GM12878 (cell line): ENCODE data around the gene POU4F3. TPM values are rescaled to one million over a fixed set of nuclear protein-coding genes. Genes with fewer than 3 reads are reported as not detected.

ENCODE experiments used
- ATAC-seq: fragments of 200-7000 bp; cut with Tn5 transposase; 3 replicates; pipeline ENCODE4 v1.9.1; 2020; ENCODE audit warnings: mild to moderate bottlenecking, moderate library complexity
- BruUV-seq: library from RNA; stranded (reverse); fragments of 400-500 nt; replicated peaks from 2 replicates; lab custom pipeline; 2021; lab: Mats Ljungman, UMichigan
- CTCF ChIA-PET: fragments of 300-600 bp; sonication (Branson Sonifier 250); formaldehyde crosslinking; extraction: SDS; loops from one replicate; lab custom pipeline; 2021; ENCODE audit warnings: inconsistent platforms; lab: Yijun Ruan, JAX
- POLR2A ChIA-PET: fragments of 350-600 bp; formaldehyde crosslinking; extraction: SDS; loops from one replicate; lab custom pipeline; 2021; ENCODE audit warnings: inconsistent platforms; lab: Charles Lee
- RAD21 ChIA-PET: fragments of 300-600 bp; sonication (Branson Sonifier 250); formaldehyde crosslinking; loops from one replicate; lab custom pipeline; 2023; ENCODE audit warnings: antibody characterized with exemption; ENCODE audit not compliant: unreplicated experiment; lab: Charles Lee
- SMC1A ChIA-PET: fragments of 300-600 bp; sonication (Branson Sonifier 250); formaldehyde crosslinking; loops from one replicate; lab custom pipeline; 2023; ENCODE audit not compliant: unreplicated experiment, uncharacterized antibody; lab: Charles Lee
- DNase-seq: peaks from one replicate; pipeline ENCODE4 v3.0.0-alpha.2; 2011; ENCODE audit warnings: low read depth, low spot score
- FAIRE-seq: peaks from 3 replicates; lab custom pipeline; 2011; peaks lifted over from hg19 to GRCh38; lab: Jason Lieb, UNC
- H2AFZ ChIP-seq: 2 replicates; pipeline ENCODE4 v1.6.0; 2011; ENCODE audit warnings: low read depth, low read length, control low read depth; ENCODE audit not compliant: control insufficient read depth
- H3K27ac ChIP-seq: 2 replicates; pipeline ENCODE4 v1.5.1; 2011; ENCODE audit warnings: control low read depth; ENCODE audit not compliant: control insufficient read depth, insufficient read depth
- H3K27me3 ChIP-seq, 2 experiments: replicated peaks in 1 of 2; 2 replicates each; pipeline versions ENCODE4 v1.6.0 to v1.6.1; 2011; ENCODE audit warnings: low read length in 1 of 2; ENCODE audit not compliant: control insufficient read depth in 2 of 2, insufficient read depth in 2 of 2
- H3K36me3 ChIP-seq, 2 experiments: 2 replicates each; pipeline ENCODE4 v1.5.1; 2011; ENCODE audit warnings: low read length in 1 of 2; ENCODE audit not compliant: control insufficient read depth in 2 of 2, insufficient read depth in 2 of 2
- H3K4me1 ChIP-seq: 2 replicates; pipeline ENCODE4 v1.6.1; 2011; ENCODE audit warnings: mild to moderate bottlenecking, low read length, moderate library complexity, mixed read lengths; ENCODE audit not compliant: control insufficient read depth, insufficient read depth
- H3K4me2 ChIP-seq: 2 replicates; pipeline ENCODE4 v1.6.0; 2011; ENCODE audit warnings: control low read depth; ENCODE audit not compliant: control insufficient read depth, insufficient read depth
- H3K4me3 ChIP-seq: fragments of 200-600 bp; sonication (generic); 2 replicates; pipeline ENCODE4 v1.5.1; 2016
- H3K79me2 ChIP-seq: 2 replicates; pipeline ENCODE4 v1.6.0; 2011; ENCODE audit warnings: low read length; ENCODE audit not compliant: control insufficient read depth, insufficient read depth
- H3K9ac ChIP-seq: 2 replicates; pipeline ENCODE4 v1.8.0; 2011; ENCODE audit warnings: low read length, control low read depth, mixed read lengths; ENCODE audit not compliant: control insufficient read depth, insufficient read depth
- H3K9me3 ChIP-seq: replicated peaks from 3 replicates; pipeline ENCODE4 v1.5.1; 2011; ENCODE audit warnings: mild to moderate bottlenecking, low read length; ENCODE audit not compliant: control insufficient read depth, insufficient read depth
- H4K20me1 ChIP-seq: 2 replicates; pipeline ENCODE4 v1.6.0; 2011; ENCODE audit not compliant: control insufficient read depth, insufficient read depth
- BACH1 ChIP-seq: fragments of 450-650 bp; IDR thresholded peaks from 2 replicates; pipeline ENCODE4 v1.6.1; 2017; ENCODE audit warnings: mild to moderate bottlenecking, borderline replicate concordance
- EED ChIP-seq: sonication (generic); IDR thresholded peaks from 2 replicates; pipeline ENCODE4 v1.6.1; 2016; ENCODE audit warnings: antibody characterized with exemption, low read depth
- FOXM1 ChIP-seq: IDR thresholded peaks from 2 replicates; pipeline ENCODE4 v1.6.1; 2012; ENCODE audit warnings: low read depth, mild to moderate bottlenecking, inconsistent platforms, low read length, moderate library complexity
- KAT2A ChIP-seq: conservative IDR thresholded peaks from 2 replicates; pipeline ENCODE4 v1.6.1; 2011; ENCODE audit warnings: low read depth, low read length; ENCODE audit not compliant: control insufficient read depth
- KLF5 ChIP-seq: fragments of 450-650 bp; IDR thresholded peaks from 2 replicates; pipeline ENCODE4 v1.6.1; 2014; ENCODE audit warnings: mild to moderate bottlenecking; ENCODE audit not compliant: partially characterized antibody
- MEF2B ChIP-seq: fragments of 450-650 bp; IDR thresholded peaks from 2 replicates; pipeline ENCODE4 v1.6.1; 2018; ENCODE audit warnings: mild to moderate bottlenecking, moderate library complexity; ENCODE audit not compliant: partially characterized antibody, poor library complexity, severe bottlenecking
- PAX8 ChIP-seq: fragments of 450-650 bp; IDR thresholded peaks from 2 replicates; pipeline ENCODE4 v1.6.1; 2017; ENCODE audit warnings: mild to moderate bottlenecking, moderate library complexity
- SIN3A ChIP-seq: IDR thresholded peaks from 2 replicates; pipeline ENCODE4 v1.6.1; 2012; ENCODE audit warnings: low read depth, low read length, improper control_type of control experiment
- SPI1 ChIP-seq: IDR thresholded peaks from 2 replicates; pipeline ENCODE4 v1.6.1; 2011; ENCODE audit warnings: low read depth, mild to moderate bottlenecking, low read length, moderate library complexity, borderline replicate concordance; ENCODE audit not compliant: insufficient read depth
- STAT1 ChIP-seq: fragments of 450-650 bp; conservative IDR thresholded peaks from 2 replicates; pipeline ENCODE4 v1.6.1; 2014; ENCODE audit warnings: antibody characterized with exemption, mild to moderate bottlenecking
- YY1 ChIP-seq: IDR thresholded peaks from 2 replicates; pipeline ENCODE4 v1.6.1; 2011; ENCODE audit warnings: low read depth, mild to moderate bottlenecking, low read length
- WGBS: methylation state at CpG from one replicate; pipeline ENCODE4 v1.1.6; 2016; ENCODE audit warnings: low lambda C conversion rate; ENCODE audit not compliant: insufficient replicate concordance, insufficient coverage; ENCODE audit errors: missing lambda C conversion rate; 5-methylcytosine and 5-hydroxymethylcytosine counted together
- in situ Hi-C: fragments of 300-500 bp; cut with MboI; formaldehyde crosslinking; loops from 9 replicates; pipeline ENCODE4 v1.14.3; 2018; ENCODE audit warnings: mixed read lengths
- intact Hi-C: fragments of 100-400 bp; cut with micrococcal nuclease; formaldehyde crosslinking; loops from one replicate; pipeline ENCODE4 v1.14.2; 2022; ENCODE audit not compliant: unreplicated experiment
- polyA plus RNA-seq, 11 experiments: library from polyadenylated mRNA; depleted of rRNA in 4 of 11; unstranded in 6 of 11; stranded (reverse) in 5 of 11; fragments of >200 nt; fragmentation: Nextera tagmentation in 4 of 11; fragmentation: Illumina TruSeq in 1 of 11; extraction: Ambion mirVana in 4 of 11; extraction: Trizol in 1 of 11; gene quantifications; 1 replicate in 1 of 11; 2 replicates in 10 of 11; pipeline versions ENCODE4 v1.2.1 to v1.2.3, GENCODE V29; 2011 to 2016; ENCODE audit warnings: inconsistent platforms in 2 of 11, missing spikeins in 2 of 11, low read depth in 1 of 11
- total RNA-seq, 4 experiments: library from RNA; depleted of rRNA in 3 of 4; stranded (reverse); fragments of >200 nt in 3 of 4; fragmentation: Illumina TruSeq in 1 of 4; extraction: Trizol in 1 of 4; gene quantifications; 2 replicates each; pipeline versions ENCODE4 v1.2.1 to v1.2.3, GENCODE V29; 2013 to 2021
- TF ChIP-seq, protein P1 (sequence below), 3 experiments: IDR thresholded peaks in 2 of 3; conservative IDR thresholded peaks in 1 of 3; 2 replicates each; pipeline ENCODE4 v1.5.1; 2011; ENCODE audit warnings: low read depth in 3 of 3, low read length in 3 of 3, mild to moderate bottlenecking in 3 of 3, control low read depth in 2 of 3, moderate library complexity in 2 of 3, inconsistent platforms in 1 of 3, mixed read lengths in 1 of 3; ENCODE audit not compliant: control insufficient read depth in 2 of 3, insufficient read depth in 1 of 3; ENCODE audit errors: extremely low read depth in 1 of 3
- TF ChIP-seq, protein P2 (sequence below): IDR thresholded peaks from 2 replicates; pipeline ENCODE4 v1.6.1; 2011; ENCODE audit warnings: low read depth, low read length, improper control_type of control experiment, borderline replicate concordance

Gene POU4F3
- total and polyA plus RNA-seq, 10 of the 15 experiments (the other 5 are each of a cell fraction or from before 2014, with no cell fraction given) = 0.03 to 0.19 (median 0.08) TPM; not detected in 5

GRCh38 chr5:146327257-146327870, 11.3 kb upstream of the POU4F3 start (continued):
- no peak for TF ChIP-seq STAT1

DNA sequence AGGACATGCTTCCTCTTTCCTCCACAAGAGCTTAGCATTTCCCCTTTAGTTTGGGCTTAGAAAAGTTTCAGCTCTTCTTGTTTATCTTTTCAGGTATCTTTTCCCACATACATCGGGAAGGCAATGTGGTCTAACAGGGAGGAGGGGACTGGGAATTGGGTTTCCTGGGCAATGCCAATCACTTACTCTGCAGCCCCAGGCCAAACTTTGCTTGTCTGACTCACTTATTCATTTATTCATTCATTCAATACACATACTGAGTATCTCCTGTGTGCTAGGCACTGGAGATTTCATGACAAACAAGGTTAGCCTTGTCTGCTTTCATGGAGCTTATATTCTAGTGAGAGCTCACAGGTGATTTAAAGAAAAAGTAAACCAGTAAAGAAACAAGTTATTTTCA, 10.7 kb upstream of the POU4F3 start:
- Histone ChIP-seq H4K20me1 (no peaks in the 10 kb centered on the region), H3K4me1 (no peaks in the 10 kb centered on the region), H3K27ac (no peak overlapping the region), H3K36me3 (no peaks in the 10 kb centered on the region), H3K4me3 (no peak overlapping the region), H3K27me3 (peaks cover 3 to 6% of the 10 kb centered on the region in 2 experiments; a peak in 2 of 4 replicates), H3K4me2 (no peak overlapping the region), H2AFZ (no peak overlapping the region), H3K9ac (no peak overlapping the region), H3K9me3 (no peaks in the 10 kb centered on the region)
- ChIA-PET CTCF (interaction anchor here (1.2 to 1.3 kb wide), 2 partner anchors 9 to 155 kb away, joined by 3 read pairs; no protein-coding TSS in a partner anchor), POLR2A (no interaction called here), SMC1A (no interaction called here)
- in situ Hi-C loops (no loop called here), intact Hi-C loops (no loop called here)
- DNase-seq = no peak
- WGBS = 8% methylated on average over 1 of the region's 1 CpG
- BruUV-seq = no TSS peak
- TF ChIP-seq SPI1 (no peak), SIN3A (no peak), KLF5 (no peak), FOXM1 (no peak), KAT2A (no peak), YY1 (no peak), PAX8 (no peak), MEF2B (no peak), EED (no peak), BACH1 (no peak)
- TF ChIP-seq, protein P1, sequence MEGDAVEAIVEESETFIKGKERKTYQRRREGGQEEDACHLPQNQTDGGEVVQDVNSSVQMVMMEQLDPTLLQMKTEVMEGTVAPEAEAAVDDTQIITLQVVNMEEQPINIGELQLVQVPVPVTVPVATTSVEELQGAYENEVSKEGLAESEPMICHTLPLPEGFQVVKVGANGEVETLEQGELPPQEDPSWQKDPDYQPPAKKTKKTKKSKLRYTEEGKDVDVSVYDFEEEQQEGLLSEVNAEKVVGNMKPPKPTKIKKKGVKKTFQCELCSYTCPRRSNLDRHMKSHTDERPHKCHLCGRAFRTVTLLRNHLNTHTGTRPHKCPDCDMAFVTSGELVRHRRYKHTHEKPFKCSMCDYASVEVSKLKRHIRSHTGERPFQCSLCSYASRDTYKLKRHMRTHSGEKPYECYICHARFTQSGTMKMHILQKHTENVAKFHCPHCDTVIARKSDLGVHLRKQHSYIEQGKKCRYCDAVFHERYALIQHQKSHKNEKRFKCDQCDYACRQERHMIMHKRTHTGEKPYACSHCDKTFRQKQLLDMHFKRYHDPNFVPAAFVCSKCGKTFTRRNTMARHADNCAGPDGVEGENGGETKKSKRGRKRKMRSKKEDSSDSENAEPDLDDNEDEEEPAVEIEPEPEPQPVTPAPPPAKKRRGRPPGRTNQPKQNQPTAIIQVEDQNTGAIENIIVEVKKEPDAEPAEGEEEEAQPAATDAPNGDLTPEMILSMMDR (IDR thresholded peaks at IDR 0.05 in 2 of 3, conservative IDR thresholded peaks at IDR 0.05 in 1 of 3; ENCODE audit: control insufficient read depth in 2 of 3, extremely low read depth in 1 of 3, insufficient read depth in 1 of 3, low read depth in 3 of 3, low read length in 3 of 3) = no peak
- TF ChIP-seq, protein P2, sequence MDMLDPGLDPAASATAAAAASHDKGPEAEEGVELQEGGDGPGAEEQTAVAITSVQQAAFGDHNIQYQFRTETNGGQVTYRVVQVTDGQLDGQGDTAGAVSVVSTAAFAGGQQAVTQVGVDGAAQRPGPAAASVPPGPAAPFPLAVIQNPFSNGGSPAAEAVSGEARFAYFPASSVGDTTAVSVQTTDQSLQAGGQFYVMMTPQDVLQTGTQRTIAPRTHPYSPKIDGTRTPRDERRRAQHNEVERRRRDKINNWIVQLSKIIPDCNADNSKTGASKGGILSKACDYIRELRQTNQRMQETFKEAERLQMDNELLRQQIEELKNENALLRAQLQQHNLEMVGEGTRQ = no peak
- TF ChIP-seq, all 136 proteins: peak for 0
- FAIRE-seq (no peak), ATAC-seq (no peak)
- RAD21 ChIA-PET = no interaction called here
- H3K79me2 ChIP-seq = no peaks in the 10 kb centered on the region
